ENCODE data around the gene IGFLR1.

IGFLR1 gene

GRCh38 chr19:35731353-35731752, 10.9 kb downstream of the IGFLR1 start:
- H3K36me3 ChIP-seq (ENCODE audit: control insufficient read depth, insufficient read depth, low read length): no peaks in the 10 kb centered on the region
- H3K4me3 ChIP-seq (ENCODE audit: low read depth, low read length): no peak overlapping the region
- no peak overlapping the region for H3K4me2 ChIP-seq (ENCODE audit: low read length)
- no peak overlapping the region for H3K9ac ChIP-seq
- H3K9me3 ChIP-seq (ENCODE audit: control insufficient read depth, low read length): no peaks in the 10 kb centered on the region
- no peaks in the 10 kb centered on the region for H3K4me1 ChIP-seq
- TF ChIP-seq, protein P1, sequence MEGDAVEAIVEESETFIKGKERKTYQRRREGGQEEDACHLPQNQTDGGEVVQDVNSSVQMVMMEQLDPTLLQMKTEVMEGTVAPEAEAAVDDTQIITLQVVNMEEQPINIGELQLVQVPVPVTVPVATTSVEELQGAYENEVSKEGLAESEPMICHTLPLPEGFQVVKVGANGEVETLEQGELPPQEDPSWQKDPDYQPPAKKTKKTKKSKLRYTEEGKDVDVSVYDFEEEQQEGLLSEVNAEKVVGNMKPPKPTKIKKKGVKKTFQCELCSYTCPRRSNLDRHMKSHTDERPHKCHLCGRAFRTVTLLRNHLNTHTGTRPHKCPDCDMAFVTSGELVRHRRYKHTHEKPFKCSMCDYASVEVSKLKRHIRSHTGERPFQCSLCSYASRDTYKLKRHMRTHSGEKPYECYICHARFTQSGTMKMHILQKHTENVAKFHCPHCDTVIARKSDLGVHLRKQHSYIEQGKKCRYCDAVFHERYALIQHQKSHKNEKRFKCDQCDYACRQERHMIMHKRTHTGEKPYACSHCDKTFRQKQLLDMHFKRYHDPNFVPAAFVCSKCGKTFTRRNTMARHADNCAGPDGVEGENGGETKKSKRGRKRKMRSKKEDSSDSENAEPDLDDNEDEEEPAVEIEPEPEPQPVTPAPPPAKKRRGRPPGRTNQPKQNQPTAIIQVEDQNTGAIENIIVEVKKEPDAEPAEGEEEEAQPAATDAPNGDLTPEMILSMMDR (IDR thresholded peaks at IDR 0.05): no peak
- no peak overlapping the region for H3K27ac ChIP-seq
- no peaks in the 10 kb centered on the region for H3K27me3 ChIP-seq (ENCODE audit: control insufficient read depth, insufficient read depth, low read length)
- peaks cover 3% of the 10 kb centered on the region for H3K79me2 ChIP-seq
- no peak overlapping the region for H2AFZ ChIP-seq

GRCh38 chr19:35730326-35730725, 11.9 kb downstream of the IGFLR1 start:
- Histone ChIP-seq H3K79me2 (peaks cover 4% of the 10 kb centered on the region), H3K4me2 (ENCODE audit: low read length) (no peak overlapping the region), H3K36me3 (ENCODE audit: control insufficient read depth, insufficient read depth, low read length) (no peaks in the 10 kb centered on the region), H2AFZ (no peak overlapping the region), H3K9ac (no peak overlapping the region), H3K27ac (no peak overlapping the region), H3K27me3 (ENCODE audit: control insufficient read depth, insufficient read depth, low read length) (no peaks in the 10 kb centered on the region), H3K4me3 (ENCODE audit: low read depth, low read length) (no peak overlapping the region), H3K4me1 (no peaks in the 10 kb centered on the region), H3K9me3 (ENCODE audit: control insufficient read depth, low read length) (no peaks in the 10 kb centered on the region)
- TF ChIP-seq, protein P1 (IDR thresholded peaks at IDR 0.05): no peak

DNA sequence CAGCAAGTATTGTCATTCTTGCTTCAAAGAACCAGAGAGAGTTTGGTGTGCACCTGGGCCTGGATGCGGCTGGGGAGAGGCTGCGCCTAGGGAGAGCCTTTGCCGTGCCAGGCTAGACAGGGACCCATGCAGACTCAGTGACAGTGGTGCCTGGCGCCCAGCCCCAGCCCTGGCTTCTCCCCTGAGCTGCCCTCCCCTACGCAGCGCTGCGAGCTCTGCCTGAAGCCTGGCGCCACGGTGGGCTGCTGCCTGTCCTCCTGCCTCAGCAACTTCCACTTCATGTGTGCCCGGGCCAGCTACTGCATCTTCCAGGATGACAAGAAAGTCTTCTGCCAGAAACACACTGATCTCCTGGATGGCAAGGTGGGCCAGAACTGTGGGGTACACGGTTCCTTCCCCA, 12.5 kb downstream of the IGFLR1 start:
- Histone ChIP-seq H3K36me3 (ENCODE audit: control insufficient read depth, insufficient read depth, low read length) (no peaks in the 10 kb centered on the region), H3K4me2 (ENCODE audit: low read length) (no peak overlapping the region), H2AFZ (no peak overlapping the region), H3K9me3 (ENCODE audit: control insufficient read depth, low read length) (no peaks in the 10 kb centered on the region), H3K27ac (no peak overlapping the region), H3K79me2 (peaks cover 6% of the 10 kb centered on the region), H3K27me3 (ENCODE audit: control insufficient read depth, insufficient read depth, low read length) (no peaks in the 10 kb centered on the region), H3K4me1 (no peaks in the 10 kb centered on the region), H3K4me3 (ENCODE audit: low read depth, low read length) (no peak overlapping the region), H3K9ac (no peak overlapping the region)
- TF ChIP-seq, protein P1 (IDR thresholded peaks at IDR 0.05): no peak

GRCh38 chr19:35729021-35729420, 13.2 kb downstream of the IGFLR1 start:
- TF ChIP-seq, protein P1 (IDR thresholded peaks at IDR 0.05): no peak

GRCh38 chr19:35727956-35728706, 14.1 kb downstream of the IGFLR1 start:
- H3K79me2 ChIP-seq: peaks cover 8% of the 10 kb centered on the region
- H3K27me3 ChIP-seq (ENCODE audit: control insufficient read depth, insufficient read depth, low read length): no peaks in the 10 kb centered on the region
- no peak overlapping the region for H3K4me3 ChIP-seq (ENCODE audit: low read depth, low read length)
- no peak overlapping the region for H3K9ac ChIP-seq
- H2AFZ ChIP-seq: no peak overlapping the region
- H3K9me3 ChIP-seq (ENCODE audit: control insufficient read depth, low read length): no peaks in the 10 kb centered on the region
- H3K4me2 ChIP-seq (ENCODE audit: low read length): no peak overlapping the region
- no peak overlapping the region for H3K27ac ChIP-seq
- H3K4me1 ChIP-seq: no peaks in the 10 kb centered on the region
- TF ChIP-seq, protein P1 (IDR thresholded peaks at IDR 0.05): no peak
- no peaks in the 10 kb centered on the region for H3K36me3 ChIP-seq (ENCODE audit: control insufficient read depth, insufficient read depth, low read length)

More at GRCh38 chr19:35729021-35729420, 13.2 kb downstream of the IGFLR1 start:
- Histone ChIP-seq H3K9ac (no peak overlapping the region), H3K27me3 (ENCODE audit: control insufficient read depth, insufficient read depth, low read length) (no peaks in the 10 kb centered on the region), H3K9me3 (ENCODE audit: control insufficient read depth, low read length) (no peaks in the 10 kb centered on the region), H3K36me3 (ENCODE audit: control insufficient read depth, insufficient read depth, low read length) (no peaks in the 10 kb centered on the region), H3K27ac (no peak overlapping the region), H3K4me3 (ENCODE audit: low read depth, low read length) (no peak overlapping the region), H3K4me2 (ENCODE audit: low read length) (no peak overlapping the region), H3K4me1 (no peaks in the 10 kb centered on the region), H3K79me2 (peaks cover 6% of the 10 kb centered on the region), H2AFZ (no peak overlapping the region)

Measured in parathyroid adenoma (tissue), 2 donors.